Fibroblast of gingiva (primary cell): ENCODE results near the gene CFH.
"Not testable (repeated sequence)": the region's sequence is repeated elsewhere in the genome, so short reads cannot be mapped to it uniquely, and the experiment has no call there.

Source experiments
- DNase-seq: peaks from one replicate; pipeline ENCODE4 v3.0.0-alpha.2; 2011; ENCODE audit warnings: low read depth

Gene CFH

DNA sequence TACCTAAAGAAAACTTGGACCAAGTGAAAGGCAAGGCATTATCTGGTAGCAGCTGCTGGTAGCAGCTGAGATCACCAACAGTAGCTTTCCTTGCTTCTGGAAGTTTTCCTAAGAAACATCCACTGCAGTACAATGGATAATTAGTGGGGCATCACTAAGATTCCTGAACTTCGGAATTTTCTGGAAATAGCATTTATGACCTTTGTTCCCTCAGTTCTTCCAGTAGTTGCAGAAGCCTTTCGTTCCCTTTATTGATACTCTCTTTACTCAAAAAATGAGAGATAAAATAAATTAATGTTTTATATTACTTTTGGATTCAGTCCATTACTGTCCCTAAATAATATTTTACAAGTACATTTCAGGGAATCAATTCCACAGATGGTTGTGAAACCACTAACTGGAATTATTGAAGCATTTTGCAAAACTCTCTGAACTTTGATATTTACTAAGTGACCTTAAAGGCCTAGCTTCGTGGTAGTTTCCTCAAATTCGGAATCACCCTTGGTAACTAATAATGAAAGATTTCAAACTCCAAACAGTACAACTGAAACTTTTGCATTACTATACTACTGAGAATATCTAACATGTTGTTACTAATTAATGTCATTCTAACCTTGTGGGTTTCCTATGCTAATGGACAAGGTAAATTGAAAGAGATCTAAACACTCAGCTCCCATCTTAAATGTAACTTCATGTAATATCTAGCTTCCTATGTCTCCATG lies 113.3 kb downstream of the CFH start:
- not testable (repeated sequence) for DNase-seq

DNA sequence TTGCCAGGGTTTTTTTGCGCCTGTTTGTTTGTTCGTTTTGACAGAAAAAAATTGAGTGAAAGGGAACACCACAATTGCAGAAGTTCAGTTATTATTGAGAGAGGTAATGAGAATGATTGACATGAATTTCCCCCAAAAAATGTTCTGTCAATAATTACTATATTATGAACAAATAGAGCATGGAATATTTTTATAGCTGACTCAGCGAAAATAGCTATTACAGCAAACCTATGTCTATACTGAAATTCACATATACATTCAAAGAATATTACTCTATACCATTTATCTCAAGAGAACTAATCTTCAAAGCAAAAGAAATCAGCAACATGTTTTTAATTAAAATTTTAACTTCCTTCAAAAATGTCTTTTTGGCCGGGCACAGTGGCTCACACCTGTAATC lies 118.0 kb downstream of the CFH start:
- DNase-seq = not testable (repeated sequence)

DNA sequence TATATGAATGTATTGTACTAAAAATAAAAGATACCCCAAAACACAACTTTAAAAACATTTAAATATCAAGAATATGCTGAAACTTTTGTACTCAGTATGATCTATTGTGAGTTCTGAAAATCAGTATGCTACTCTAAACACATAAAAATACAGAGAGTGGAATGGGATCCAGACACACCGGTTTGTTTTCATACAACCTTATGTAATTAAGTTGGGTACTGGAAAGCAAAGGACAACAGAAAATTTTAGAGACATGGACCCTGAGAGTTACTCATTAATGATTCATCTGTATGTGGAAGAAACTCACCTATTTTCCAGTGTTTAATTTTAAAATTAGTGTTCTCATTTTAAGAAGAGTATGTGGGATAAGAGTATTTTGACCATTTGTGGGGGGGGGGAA lies 121.9 kb downstream of the CFH start:
- no peak for DNase-seq

DNA sequence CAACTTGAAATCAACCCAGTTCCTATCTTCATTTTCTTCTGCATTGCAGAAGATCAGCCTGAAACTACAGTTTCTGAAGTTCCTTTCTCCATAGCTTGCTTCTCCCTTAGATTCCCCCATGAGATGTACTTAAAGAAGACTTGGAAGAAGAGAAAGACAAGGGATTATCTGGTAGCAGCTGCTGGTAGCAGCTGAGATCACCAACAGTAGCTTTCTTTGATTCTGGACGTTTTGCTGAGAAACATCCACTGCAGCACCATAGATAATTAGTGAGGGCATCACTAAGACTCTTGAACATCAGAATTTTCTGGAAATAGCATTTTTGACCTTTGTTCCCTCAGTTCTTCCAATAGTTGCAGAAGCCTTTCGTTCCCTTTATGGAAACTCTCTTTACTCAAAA lies 122.3 kb downstream of the CFH start:
- no peak for DNase-seq

DNA sequence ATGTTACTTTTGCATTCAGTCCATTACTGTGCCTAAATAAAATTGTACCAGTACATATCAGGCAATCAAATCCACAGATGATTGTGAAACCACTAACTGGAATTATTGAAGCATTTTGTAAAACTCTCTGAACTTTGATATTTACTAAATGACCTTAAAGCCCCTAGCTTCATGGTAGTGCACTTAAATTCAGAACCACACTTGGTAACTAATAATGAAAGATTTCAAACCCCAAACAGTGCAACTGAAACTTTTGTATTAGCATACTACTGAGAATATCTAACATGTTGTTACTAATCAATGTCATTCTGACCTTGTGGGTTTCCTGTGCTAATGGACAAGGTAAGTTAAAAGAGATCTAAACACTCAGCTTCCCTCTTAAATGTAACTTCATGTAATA lies 122.8 kb downstream of the CFH start, which contains the start of gene CFHR3:
CFHR3 (plus strand) TSS at position 238 of the 400 bp plus-strand sequence; CDS start at position 285, 47 bp downstream.
- DNase-seq = no peak

DNA sequence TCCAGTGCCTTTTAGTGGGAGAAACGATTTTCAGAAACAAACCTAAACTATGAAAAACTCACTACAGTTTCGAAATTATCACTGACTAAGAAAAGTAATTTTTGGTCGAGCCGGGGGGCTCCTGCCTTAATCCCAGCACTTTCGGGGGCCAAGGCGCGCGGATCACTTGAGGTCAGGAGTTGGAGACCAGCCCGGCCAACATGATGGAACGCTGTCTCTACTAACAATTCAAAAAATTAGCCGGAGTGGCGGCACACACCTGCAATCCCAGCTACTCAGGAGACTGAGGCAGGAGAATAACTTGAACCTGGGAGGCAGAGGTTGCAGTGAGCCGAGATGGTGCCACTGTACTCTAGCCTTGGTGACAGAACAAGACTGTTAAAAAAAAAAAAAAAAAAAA lies 125.8 kb downstream of the CFH start:
- no peak for DNase-seq

DNA sequence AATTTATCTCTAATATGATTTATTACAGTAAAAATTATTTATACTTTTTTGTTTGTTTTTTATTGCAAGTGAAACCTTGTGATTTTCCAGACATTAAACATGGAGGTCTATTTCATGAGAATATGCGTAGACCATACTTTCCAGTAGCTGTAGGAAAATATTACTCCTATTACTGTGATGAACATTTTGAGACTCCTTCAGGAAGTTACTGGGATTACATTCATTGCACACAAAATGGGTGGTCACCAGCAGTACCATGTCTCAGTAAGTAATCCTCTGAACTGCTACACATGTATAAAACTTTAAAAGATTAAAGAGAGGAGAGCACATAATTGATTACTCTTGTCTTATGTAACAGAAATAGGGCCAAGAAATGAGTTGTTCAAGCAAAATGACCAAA lies 127.2 kb downstream of the CFH start:
- no peak for DNase-seq

DNA sequence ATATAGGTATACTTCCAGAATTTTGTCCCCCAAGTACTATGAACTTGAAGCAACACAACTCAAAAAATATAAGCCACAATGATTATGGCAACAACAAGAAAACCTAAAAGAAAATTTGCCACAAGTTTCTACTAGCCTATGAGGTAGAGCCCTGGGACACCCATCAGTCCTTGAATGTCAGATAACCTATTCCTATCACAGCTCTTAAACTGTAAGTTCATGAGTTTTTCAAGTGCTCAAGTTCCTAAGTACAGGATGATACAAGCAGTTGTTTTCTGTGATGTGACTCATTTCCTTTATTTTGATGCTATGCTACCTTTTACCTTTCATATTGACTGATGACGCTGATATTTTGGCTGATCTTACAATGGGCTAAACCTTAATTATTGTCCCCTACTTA lies 139.4 kb downstream of the CFH start:
- DNase-seq = not testable (repeated sequence)

DNA sequence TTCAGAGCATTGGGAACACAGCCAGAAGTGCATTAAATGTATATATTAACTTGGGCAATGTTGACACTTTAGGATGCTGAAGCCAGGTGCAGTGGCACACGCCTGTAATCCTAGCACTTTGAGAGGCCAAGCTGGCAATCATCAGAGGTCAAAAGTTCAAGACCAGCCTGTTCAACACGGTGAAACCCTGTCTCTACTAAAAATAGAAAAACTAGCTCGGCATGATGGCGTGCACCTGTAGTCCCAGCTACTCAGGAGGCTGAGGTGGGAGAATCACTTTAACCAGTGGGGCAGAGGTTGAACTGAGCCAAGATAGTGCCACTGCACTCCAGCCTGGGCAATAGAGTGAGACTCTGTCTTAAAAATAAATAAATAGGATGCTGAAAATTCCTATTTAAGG lies 142.3 kb downstream of the CFH start:
- DNase-seq = not testable (repeated sequence)
